ENCODE data around the gene LZTR1.

DNA sequence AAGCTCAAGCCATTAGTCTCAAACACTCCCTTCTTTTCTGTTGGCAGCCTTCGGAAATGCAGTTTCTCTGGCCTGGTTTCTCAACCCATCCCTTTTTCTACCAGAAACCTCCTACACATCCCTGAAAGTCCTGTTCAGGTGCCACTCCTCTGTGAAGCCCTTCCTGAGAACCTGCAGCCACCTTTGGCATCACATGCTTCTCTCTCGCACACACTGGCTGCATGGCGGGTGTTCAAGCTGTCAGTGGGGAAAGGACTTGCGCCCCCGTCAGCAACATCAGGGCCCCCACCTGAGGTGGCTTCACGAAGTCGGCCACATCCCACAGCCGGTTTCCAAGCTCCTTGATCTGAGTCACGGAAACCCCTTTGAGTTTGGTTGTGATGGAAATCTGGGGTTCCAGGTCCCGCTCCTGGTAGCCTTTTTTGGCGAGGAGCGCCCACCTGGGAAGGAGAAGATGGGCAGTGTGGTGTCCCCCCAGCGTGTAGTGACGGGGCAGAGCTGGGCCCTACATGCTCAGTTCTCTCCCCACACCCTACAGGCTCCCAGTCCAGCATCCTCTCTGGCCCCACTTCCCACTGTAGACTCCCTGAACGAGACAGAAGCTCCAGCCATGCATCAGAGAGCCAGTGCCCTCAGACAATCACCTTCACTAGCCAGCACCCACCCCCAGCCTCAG is 61.9 kb downstream of the LZTR1 start:
- no peak for TF ChIP-seq CTCF (IDR thresholded peaks at IDR 0.05)
- TF ChIP-seq POLR2A (IDR thresholded peaks at IDR 0.05): no peak

Data from testis (tissue), 2 donors.